NCI-H82 treated with DMSO at 0.1 percent for 48 hours (cell line): ENCODE data around the gene BANP.

Source experiments
- DNase-seq: peaks from one replicate; lab custom pipeline; 2025; ENCODE audit not compliant: unreplicated experiment; lab: John Stamatoyannopoulos, UW

The BANP gene

GRCh38 chr16:87948735-87949070 lies 2.5 kb upstream of the BANP start:
- DNase-seq = no peak

GRCh38 chr16:87949071-87949744 lies 2.0 kb upstream of the BANP start:
- DNase-seq = no peak

GRCh38 chr16:87951552-87952538 lies 611 bp downstream of the BANP start:
- no peak for DNase-seq

- no peak for DNase-seq
Measured at GRCh38 chr16:87952751-87953150, 1.5 kb downstream of the BANP start.

DNA sequence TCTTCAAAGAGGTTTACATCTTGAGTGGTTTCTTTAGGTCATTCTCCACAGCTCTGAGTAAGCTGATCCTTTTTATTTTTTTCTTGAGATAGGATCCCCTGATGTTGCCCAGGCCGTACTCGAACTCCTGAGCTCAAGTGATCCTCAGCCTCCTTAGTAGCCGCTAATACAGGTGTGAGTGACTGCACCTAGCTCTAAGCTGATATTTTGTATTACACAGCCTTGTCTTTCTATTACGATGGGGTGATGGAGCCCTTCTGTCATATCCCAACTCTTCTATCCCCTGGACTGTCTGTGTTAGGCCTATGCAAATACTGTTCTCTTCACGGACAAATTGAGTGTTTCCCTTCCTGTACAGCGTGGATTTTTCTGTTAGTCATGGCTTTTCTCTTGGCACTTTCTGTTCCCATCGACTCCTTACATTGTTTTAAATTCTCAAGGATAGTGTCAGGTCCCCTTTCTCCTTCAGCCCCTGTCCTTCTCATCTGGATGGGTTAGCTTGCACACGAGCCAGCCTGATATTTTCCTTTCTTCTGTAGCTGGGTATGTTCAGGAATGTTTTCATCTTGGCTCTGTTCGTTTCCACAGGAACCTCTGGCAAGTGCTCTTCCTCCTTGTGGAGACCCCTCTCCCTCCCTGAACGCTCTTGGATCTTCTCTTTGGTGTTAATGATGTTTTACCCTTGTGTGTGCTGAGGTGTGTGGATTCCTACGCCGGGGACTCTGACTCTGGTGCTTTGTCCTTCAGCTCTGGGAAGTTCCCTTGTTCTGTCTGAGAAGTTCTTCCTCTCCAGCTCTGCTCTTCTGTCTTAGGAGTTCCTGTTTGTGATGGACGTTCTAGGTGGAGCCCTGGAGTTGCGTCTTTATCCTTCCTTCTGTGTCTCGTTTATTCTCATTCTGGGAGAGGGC lies 2.3 kb downstream of the BANP start:
- DNase-seq = no peak

- DNase-seq = no peak
Measured at GRCh38 chr16:87954361-87954760, 3.1 kb downstream of the BANP start.

DNA sequence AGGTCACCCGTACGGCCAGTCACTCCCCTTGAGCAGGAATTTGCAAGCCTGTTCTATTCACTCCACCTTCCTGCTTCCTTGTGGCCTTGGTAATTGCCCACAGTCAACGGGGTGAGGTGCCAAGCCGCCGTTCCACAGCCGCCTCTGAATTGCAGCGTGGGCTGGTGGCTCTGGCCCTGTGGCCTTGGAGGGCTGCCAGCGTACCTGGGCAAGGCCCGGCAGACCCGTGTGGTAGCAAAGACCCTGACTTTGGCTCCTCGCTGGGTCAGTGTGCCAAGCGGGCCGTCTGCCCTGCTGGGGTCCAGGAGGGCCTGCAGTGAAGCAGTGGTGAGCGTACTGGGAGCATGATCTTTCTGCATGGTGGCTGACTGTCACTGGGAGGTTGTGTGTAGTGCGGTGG lies 3.6 kb downstream of the BANP start:
- DNase-seq = no peak

- DNase-seq = no peak
Measured at GRCh38 chr16:87955302-87956097, 4.3 kb downstream of the BANP start.

GRCh38 chr16:87956098-87956364 lies 4.8 kb downstream of the BANP start:
- no peak for DNase-seq

GRCh38 chr16:87956365-87957231 lies 5.4 kb downstream of the BANP start:
- no peak for DNase-seq

GRCh38 chr16:87957296-87958094 lies 6.3 kb downstream of the BANP start:
- DNase-seq = no peak

GRCh38 chr16:87958632-87959031 lies 7.4 kb downstream of the BANP start:
- peak; percentile 11 for DNase-seq

- DNase-seq = no peak
Measured at GRCh38 chr16:87959391-87959990, 8.3 kb downstream of the BANP start.

- DNase-seq = no peak
Measured at GRCh38 chr16:87960296-87960695, 9.1 kb downstream of the BANP start.

GRCh38 chr16:87960852-87961251 lies 9.6 kb downstream of the BANP start:
- no peak for DNase-seq

GRCh38 chr16:87961623-87962022 lies 10.4 kb downstream of the BANP start:
- DNase-seq = peak; percentile 46

- DNase-seq = no peak
Measured at GRCh38 chr16:87963400-87963799, 12.2 kb downstream of the BANP start.

DNA sequence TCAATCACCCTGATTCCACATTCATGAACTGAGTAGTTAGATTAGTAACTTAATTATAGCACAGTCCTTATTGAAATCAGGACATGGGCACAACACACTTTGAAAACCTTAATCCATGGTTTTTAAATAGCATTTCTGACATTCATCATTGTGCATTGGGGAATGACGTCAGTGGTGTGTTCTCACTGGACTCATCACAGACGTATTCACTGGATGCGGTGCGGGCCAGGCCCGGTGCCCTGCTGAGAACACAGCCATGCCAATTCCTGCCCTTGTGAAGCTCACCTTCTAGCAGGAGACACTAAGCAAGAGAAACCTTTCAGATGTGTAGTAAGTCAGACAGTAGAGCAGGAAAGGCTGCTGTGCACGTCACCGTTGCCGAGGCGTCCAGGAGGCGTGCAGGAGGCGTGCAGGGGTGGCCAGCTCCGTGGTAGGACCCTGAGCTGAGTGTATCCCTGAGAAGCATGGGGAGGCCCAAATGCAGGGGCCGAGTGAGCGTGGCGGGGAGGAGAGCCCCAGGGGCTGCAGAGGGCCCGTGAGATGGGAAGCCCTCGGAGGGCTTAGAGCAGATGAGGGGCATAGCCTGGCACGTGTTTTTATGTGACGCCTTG lies 12.9 kb downstream of the BANP start:
- no peak for DNase-seq
